GM12878 (cell line): Measurements from ENCODE around the gene PDE6D. TPM values are rescaled to one million over a fixed set of nuclear protein-coding genes. Genes with fewer than 3 reads are reported as not detected.
A peak's percentile ranks its signal among the peaks of the same experiment; 100 is the strongest.

Source experiments
- ATAC-seq: fragments of 200-7000 bp; cut with Tn5 transposase; 3 replicates; pipeline ENCODE4 v1.9.1; 2020; ENCODE audit warnings: mild to moderate bottlenecking, moderate library complexity
- BruUV-seq: library from RNA; stranded (reverse); fragments of 400-500 nt; replicated peaks from 2 replicates; lab custom pipeline; 2021; lab: Mats Ljungman, UMichigan
- CTCF ChIA-PET: fragments of 300-600 bp; sonication (Branson Sonifier 250); formaldehyde crosslinking; extraction: SDS; loops from one replicate; lab custom pipeline; 2021; ENCODE audit warnings: inconsistent platforms; lab: Yijun Ruan, JAX
- POLR2A ChIA-PET: fragments of 350-600 bp; formaldehyde crosslinking; extraction: SDS; loops from one replicate; lab custom pipeline; 2021; ENCODE audit warnings: inconsistent platforms; lab: Charles Lee
- RAD21 ChIA-PET: fragments of 300-600 bp; sonication (Branson Sonifier 250); formaldehyde crosslinking; loops from one replicate; lab custom pipeline; 2023; ENCODE audit warnings: antibody characterized with exemption; ENCODE audit not compliant: unreplicated experiment; lab: Charles Lee
- SMC1A ChIA-PET: fragments of 300-600 bp; sonication (Branson Sonifier 250); formaldehyde crosslinking; loops from one replicate; lab custom pipeline; 2023; ENCODE audit not compliant: unreplicated experiment, uncharacterized antibody; lab: Charles Lee
- DNase-seq: peaks from one replicate; pipeline ENCODE4 v3.0.0-alpha.2; 2011; ENCODE audit warnings: low read depth, low spot score
- FAIRE-seq: peaks from 3 replicates; lab custom pipeline; 2011; peaks lifted over from hg19 to GRCh38; lab: Jason Lieb, UNC
- H2AFZ ChIP-seq: 2 replicates; pipeline ENCODE4 v1.6.0; 2011; ENCODE audit warnings: low read depth, low read length, control low read depth; ENCODE audit not compliant: control insufficient read depth
- H3K27ac ChIP-seq: 2 replicates; pipeline ENCODE4 v1.5.1; 2011; ENCODE audit warnings: control low read depth; ENCODE audit not compliant: control insufficient read depth, insufficient read depth
- H3K27me3 ChIP-seq, 2 experiments: replicated peaks in 1 of 2; 2 replicates each; pipeline versions ENCODE4 v1.6.0 to v1.6.1; 2011; ENCODE audit warnings: low read length in 1 of 2; ENCODE audit not compliant: control insufficient read depth in 2 of 2, insufficient read depth in 2 of 2
- H3K36me3 ChIP-seq, 2 experiments: 2 replicates each; pipeline ENCODE4 v1.5.1; 2011; ENCODE audit warnings: low read length in 1 of 2; ENCODE audit not compliant: control insufficient read depth in 2 of 2, insufficient read depth in 2 of 2
- H3K4me1 ChIP-seq: 2 replicates; pipeline ENCODE4 v1.6.1; 2011; ENCODE audit warnings: mild to moderate bottlenecking, low read length, moderate library complexity, mixed read lengths; ENCODE audit not compliant: control insufficient read depth, insufficient read depth
- H3K4me2 ChIP-seq: 2 replicates; pipeline ENCODE4 v1.6.0; 2011; ENCODE audit warnings: control low read depth; ENCODE audit not compliant: control insufficient read depth, insufficient read depth
- H3K4me3 ChIP-seq: fragments of 200-600 bp; sonication (generic); 2 replicates; pipeline ENCODE4 v1.5.1; 2016
- H3K79me2 ChIP-seq: 2 replicates; pipeline ENCODE4 v1.6.0; 2011; ENCODE audit warnings: low read length; ENCODE audit not compliant: control insufficient read depth, insufficient read depth
- H3K9ac ChIP-seq: 2 replicates; pipeline ENCODE4 v1.8.0; 2011; ENCODE audit warnings: low read length, control low read depth, mixed read lengths; ENCODE audit not compliant: control insufficient read depth, insufficient read depth
- H3K9me3 ChIP-seq: replicated peaks from 3 replicates; pipeline ENCODE4 v1.5.1; 2011; ENCODE audit warnings: mild to moderate bottlenecking, low read length; ENCODE audit not compliant: control insufficient read depth, insufficient read depth
- H4K20me1 ChIP-seq: 2 replicates; pipeline ENCODE4 v1.6.0; 2011; ENCODE audit not compliant: control insufficient read depth, insufficient read depth
- EED ChIP-seq: sonication (generic); IDR thresholded peaks from 2 replicates; pipeline ENCODE4 v1.6.1; 2016; ENCODE audit warnings: antibody characterized with exemption, low read depth
- ETV6 ChIP-seq, 2 experiments: fragments of 450-650 bp in 1 of 2; IDR thresholded peaks in 1 of 2; conservative IDR thresholded peaks in 1 of 2; 2 replicates each; pipeline ENCODE4 v1.6.1; 2014; ENCODE audit warnings: antibody characterized with exemption in 1 of 2, borderline replicate concordance in 1 of 2, low read depth in 1 of 2, mild to moderate bottlenecking in 1 of 2, moderate library complexity in 1 of 2
- NKRF ChIP-seq: fragments of 450-650 bp; conservative IDR thresholded peaks from 2 replicates; pipeline ENCODE4 v1.6.1; 2017; ENCODE audit warnings: mild to moderate bottlenecking, moderate library complexity
- NR2F1 ChIP-seq: fragments of 450-650 bp; conservative IDR thresholded peaks from 2 replicates; pipeline ENCODE4 v1.6.1; 2017; ENCODE audit warnings: mild to moderate bottlenecking
- PML ChIP-seq: IDR thresholded peaks from 2 replicates; pipeline ENCODE4 v1.6.1; 2012; ENCODE audit warnings: low read length, inconsistent platforms
- PRDM15 ChIP-seq: fragments of 450-650 bp; formaldehyde crosslinking; IDR thresholded peaks from 2 replicates; pipeline ENCODE4 v1.4.0; 2020; ENCODE audit warnings: mild to moderate bottlenecking, moderate library complexity
- RFX5 ChIP-seq: IDR thresholded peaks from 2 replicates; pipeline ENCODE4 v1.6.1; 2011; ENCODE audit warnings: low read depth, low read length, improper control_type of control experiment
- SMAD5 ChIP-seq: IDR thresholded peaks from 2 replicates; pipeline ENCODE4 v1.6.1; 2016; ENCODE audit warnings: antibody characterized with exemption, low read depth
- YY1 ChIP-seq: IDR thresholded peaks from 2 replicates; pipeline ENCODE4 v1.6.1; 2011; ENCODE audit warnings: low read depth, mild to moderate bottlenecking, low read length
- ZBED1 ChIP-seq: IDR thresholded peaks from 2 replicates; pipeline ENCODE4 v1.6.1; 2016; ENCODE audit warnings: borderline replicate concordance
- ZBTB40 ChIP-seq: fragments of 450-650 bp; IDR thresholded peaks from 2 replicates; pipeline ENCODE4 v1.6.1; 2016; ENCODE audit warnings: mild to moderate bottlenecking, moderate library complexity, borderline replicate concordance
- ZNF217 ChIP-seq: fragments of 450-650 bp; IDR thresholded peaks from 2 replicates; pipeline ENCODE4 v1.6.1; 2017; ENCODE audit warnings: antibody characterized with exemption, mild to moderate bottlenecking
- WGBS: methylation state at CpG from one replicate; pipeline ENCODE4 v1.1.6; 2016; ENCODE audit warnings: low lambda C conversion rate; ENCODE audit not compliant: insufficient replicate concordance, insufficient coverage; ENCODE audit errors: missing lambda C conversion rate; 5-methylcytosine and 5-hydroxymethylcytosine counted together
- in situ Hi-C: fragments of 300-500 bp; cut with MboI; formaldehyde crosslinking; loops from 9 replicates; pipeline ENCODE4 v1.14.3; 2018; ENCODE audit warnings: mixed read lengths
- intact Hi-C: fragments of 100-400 bp; cut with micrococcal nuclease; formaldehyde crosslinking; loops from one replicate; pipeline ENCODE4 v1.14.2; 2022; ENCODE audit not compliant: unreplicated experiment
- polyA plus RNA-seq, 11 experiments: library from polyadenylated mRNA; depleted of rRNA in 4 of 11; unstranded in 6 of 11; stranded (reverse) in 5 of 11; fragments of >200 nt; fragmentation: Nextera tagmentation in 4 of 11; fragmentation: Illumina TruSeq in 1 of 11; extraction: Ambion mirVana in 4 of 11; extraction: Trizol in 1 of 11; gene quantifications; 1 replicate in 1 of 11; 2 replicates in 10 of 11; pipeline versions ENCODE4 v1.2.1 to v1.2.3, GENCODE V29; 2011 to 2016; ENCODE audit warnings: inconsistent platforms in 2 of 11, missing spikeins in 2 of 11, low read depth in 1 of 11
- total RNA-seq, 4 experiments: library from RNA; depleted of rRNA in 3 of 4; stranded (reverse); fragments of >200 nt in 3 of 4; fragmentation: Illumina TruSeq in 1 of 4; extraction: Trizol in 1 of 4; gene quantifications; 2 replicates each; pipeline versions ENCODE4 v1.2.1 to v1.2.3, GENCODE V29; 2013 to 2021

The PDE6D gene
- total and polyA plus RNA-seq, 10 of the 15 experiments (the other 5 are each of a cell fraction or from before 2014, with no cell fraction given), result 8.2 to 69.4 (median 56.2) TPM

GRCh38 chr2:231720987-231721966, 59.8 kb downstream of the PDE6D start:
- BruUV-seq, result no TSS peak
- ChIA-PET RAD21 (interaction anchor here (0.9 to 11.7 kb wide), 9 partner anchors 10 to 109 kb away, joined by 3 to 463 read pairs (median 5); partner anchors contain the start of genes COPS7B and PTMA), CTCF (interaction anchor here (0.9 to 11.8 kb wide), 13 partner anchors 10 to 109 kb away, joined by 3 to 811 read pairs (median 4); no protein-coding TSS in a partner anchor), SMC1A (interaction anchor here (0.8 to 16.5 kb wide), 13 partner anchors 9 to 108 kb away, joined by 3 to 343 read pairs (median 4); partner anchors contain the start of genes COPS7B and PDE6D), POLR2A (interaction anchor here (0.8 to 1.8 kb wide), 11 partner anchors 11 to 62 kb away, joined by 3 to 7 read pairs (median 4); partner anchors contain the start of gene PTMA)
- peak overlapping the region; percentile 71 for H3K27ac ChIP-seq
- peak overlapping the region; percentile 69 for H3K4me2 ChIP-seq
- H3K4me1 ChIP-seq, result peaks cover 26% of the 10 kb centered on the region
- peak; percentile 93 for FAIRE-seq
- no peaks in the 10 kb centered on the region for H3K9me3 ChIP-seq
- H3K4me3 ChIP-seq, result no peak overlapping the region
- H4K20me1 ChIP-seq, result no peaks in the 10 kb centered on the region
- H3K36me3 ChIP-seq, result no peaks in the 10 kb centered on the region
- ATAC-seq, result peak; percentile 93
- in situ Hi-C loops, result no loop called here
- H3K27me3 ChIP-seq, result no peaks in the 10 kb centered on the region
- 48% methylated on average over 8 of the region's 8 CpGs for WGBS
- H2AFZ ChIP-seq, result peak overlapping the region; percentile 68
- no peaks in the 10 kb centered on the region for H3K79me2 ChIP-seq
- intact Hi-C loops, result loop anchor here (2.0 kb wide), 1 partner anchor 60 kb away; the partner anchor contains the start of gene PDE6D
- peak; percentile 80 for DNase-seq
- no peak overlapping the region for H3K9ac ChIP-seq
- TF ChIP-seq SMAD5, result no peak
- TF ChIP-seq PRDM15 (CRISPR knock-in tag), result no peak
- TF ChIP-seq PML, result no peak
- TF ChIP-seq NKRF, result no peak
- no peak for TF ChIP-seq YY1
- TF ChIP-seq ZBED1, result no peak
- no peak for TF ChIP-seq RFX5
- peak; percentile 43 for TF ChIP-seq EED
- TF ChIP-seq NR2F1, result peak; percentile 36; the same call in 1 of the 2 replicates
- no peak for TF ChIP-seq ZBTB40
- no peak for TF ChIP-seq ZNF217
- no peak for TF ChIP-seq ETV6 (conservative IDR thresholded peaks at IDR 0.05 in 1 of 2, IDR thresholded peaks at IDR 0.05 in 1 of 2; ENCODE audit: borderline replicate concordance in 1 of 2, low read depth in 1 of 2)
